Activated naive CD4-positive, alpha-beta T cell (primary cell): ENCODE data around the gene CCDC74B.
"Not testable (repeated sequence)": the region's sequence is repeated elsewhere in the genome, so short reads cannot be mapped to it uniquely, and the experiment has no call there.

Experiments
- DNase-seq, 4 experiments: peaks; one replicate each; lab custom pipeline; 2025; lab: John Stamatoyannopoulos, UW

Gene CCDC74B

DNA sequence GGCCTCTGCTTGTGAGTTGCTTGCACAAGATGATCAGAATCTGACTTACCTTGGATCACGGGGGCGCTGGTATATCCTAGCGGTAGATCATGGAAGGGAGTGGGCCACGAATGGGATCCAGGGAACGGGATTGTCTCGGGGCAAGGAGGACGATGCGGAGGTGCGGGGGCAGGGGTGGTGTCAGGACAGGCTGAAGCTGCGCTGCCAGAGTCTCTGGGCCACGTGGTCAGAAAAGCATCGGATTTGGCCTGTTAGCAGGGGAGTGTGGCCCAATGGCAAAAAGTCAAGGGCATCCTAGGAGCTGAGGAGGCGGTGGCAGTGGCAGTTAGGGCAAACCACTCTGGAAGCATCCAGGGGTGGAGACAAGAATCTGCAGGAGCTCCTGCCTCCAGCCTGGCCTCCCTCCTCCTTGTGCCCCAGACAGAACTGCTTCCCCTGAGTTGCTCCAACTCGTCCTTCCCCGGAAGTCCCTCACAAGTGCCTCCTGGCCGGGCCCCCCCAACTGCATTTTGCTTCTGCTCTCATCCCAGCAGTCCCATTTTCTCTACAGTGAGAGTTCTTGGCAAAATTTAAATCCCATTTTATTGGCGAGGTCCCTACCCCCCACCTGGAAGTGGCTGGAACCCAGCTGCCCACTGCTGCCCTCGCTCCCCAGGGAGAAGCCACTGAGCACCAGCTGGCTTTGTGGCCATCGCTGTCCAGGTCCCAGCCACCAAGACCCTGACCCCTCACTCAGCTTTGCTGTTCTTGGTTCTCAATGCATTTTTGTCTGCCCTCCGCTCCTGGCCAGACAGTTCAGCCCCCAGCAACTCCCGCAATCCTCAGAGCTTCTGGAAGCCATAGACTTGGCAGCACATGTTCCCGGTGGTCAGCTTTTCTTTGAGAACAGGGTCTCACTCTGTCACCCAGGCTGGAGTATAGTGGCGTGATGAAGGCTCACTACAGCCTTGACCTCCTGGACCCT, 5.6 kb upstream of the CCDC74B start:
- DNase-seq = no peak

DNA sequence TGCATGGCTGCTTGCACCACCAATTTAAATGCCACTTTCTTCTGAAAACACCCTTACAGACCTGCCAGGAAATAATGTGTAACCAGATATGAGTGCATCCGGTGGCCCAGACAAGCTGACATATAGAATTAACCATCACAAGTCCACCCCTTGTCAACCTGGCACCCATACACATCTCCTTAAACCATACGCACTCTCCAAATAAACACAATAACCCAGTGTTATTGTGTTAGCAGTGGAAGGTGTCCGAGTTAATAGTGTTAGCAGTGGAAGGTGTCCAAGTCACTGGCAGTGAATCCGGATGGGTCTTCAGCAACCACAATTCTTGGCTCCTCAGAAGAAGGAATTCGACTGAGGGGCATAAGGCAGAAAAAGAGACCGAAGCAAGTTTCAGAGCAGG, 3.6 kb upstream of the CCDC74B start:
- not testable (repeated sequence) for DNase-seq

DNA sequence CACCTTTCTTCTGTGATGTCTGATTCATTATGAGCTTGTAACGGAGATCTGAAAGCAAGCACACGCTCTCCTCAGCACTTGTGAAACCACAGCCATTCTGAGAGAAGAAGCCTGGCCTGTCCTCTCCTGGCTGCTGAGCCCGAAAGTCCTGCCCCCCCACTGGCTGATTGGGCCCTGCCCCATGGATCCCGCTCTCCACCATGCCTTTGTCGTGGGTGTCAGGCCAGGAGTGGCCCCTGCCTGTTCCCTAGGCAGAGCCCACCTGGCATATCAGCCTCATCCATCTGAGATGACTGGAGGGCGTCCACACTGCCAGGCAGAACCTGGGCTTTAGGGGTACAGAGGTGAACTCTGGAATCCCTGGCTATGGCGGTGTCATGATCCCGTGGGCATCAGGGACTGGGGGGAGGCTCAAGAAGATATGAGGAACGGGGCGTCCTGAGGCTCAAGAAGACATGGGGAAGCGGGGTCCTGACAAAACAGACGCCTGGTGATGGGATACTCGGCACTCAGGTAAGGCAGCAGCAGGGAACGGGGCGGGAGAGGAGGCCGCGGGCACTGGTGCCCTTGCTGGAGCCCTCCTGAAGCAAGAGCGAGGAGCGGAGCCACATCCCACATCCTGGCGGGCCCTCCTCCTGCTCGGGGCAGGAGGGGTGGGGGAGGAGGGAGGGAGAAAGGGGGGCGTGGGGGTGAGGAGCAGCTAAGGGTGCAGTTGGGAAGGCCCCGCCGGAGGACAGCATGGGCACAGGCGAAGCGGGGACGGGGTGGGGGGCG, 1.5 kb downstream of the CCDC74B start:
- DNase-seq = not testable (repeated sequence)

DNA sequence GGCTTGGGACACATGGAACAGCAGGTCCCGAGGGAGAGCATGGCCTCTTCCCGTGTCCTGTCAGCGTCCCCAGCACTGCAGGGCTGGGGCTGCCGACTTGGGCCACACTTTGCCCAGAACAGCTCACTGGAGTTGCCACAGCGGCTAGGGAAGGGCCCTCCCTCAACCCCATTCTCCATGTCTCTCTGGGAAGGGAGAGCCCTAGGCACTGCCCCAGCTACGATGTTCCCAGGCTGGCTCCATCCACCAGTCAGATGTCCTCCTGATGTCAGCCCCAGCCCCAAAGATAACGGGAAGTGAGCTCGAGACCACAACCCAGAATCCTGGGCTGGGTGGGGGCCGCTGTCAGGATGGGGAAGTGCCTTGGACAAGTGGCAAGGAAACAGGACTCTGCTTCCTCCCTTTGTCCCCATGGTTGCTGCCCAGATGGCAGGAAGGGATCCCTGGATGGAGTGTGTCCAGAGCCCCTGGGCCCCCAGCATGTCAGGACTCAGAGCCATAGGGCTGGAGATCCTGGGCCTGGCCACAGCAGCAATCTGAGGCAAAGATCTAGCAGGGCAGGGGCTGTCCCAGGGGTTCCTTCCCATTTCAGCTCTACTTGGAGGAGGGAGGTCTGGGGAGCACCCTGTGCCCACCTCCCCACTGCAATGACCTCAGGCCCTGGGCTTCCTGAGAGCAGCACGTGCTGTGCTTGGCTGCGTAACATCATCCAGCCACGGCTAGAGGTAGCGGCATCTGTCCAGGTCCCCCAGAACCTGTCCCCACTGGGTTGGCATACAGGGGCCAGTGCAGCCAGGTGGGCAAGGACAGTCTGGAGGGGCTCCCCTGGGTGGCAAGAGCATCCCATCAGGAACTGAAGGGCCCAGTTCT, 2.3 kb downstream of the CCDC74B start:
- DNase-seq = not testable (repeated sequence)

DNA sequence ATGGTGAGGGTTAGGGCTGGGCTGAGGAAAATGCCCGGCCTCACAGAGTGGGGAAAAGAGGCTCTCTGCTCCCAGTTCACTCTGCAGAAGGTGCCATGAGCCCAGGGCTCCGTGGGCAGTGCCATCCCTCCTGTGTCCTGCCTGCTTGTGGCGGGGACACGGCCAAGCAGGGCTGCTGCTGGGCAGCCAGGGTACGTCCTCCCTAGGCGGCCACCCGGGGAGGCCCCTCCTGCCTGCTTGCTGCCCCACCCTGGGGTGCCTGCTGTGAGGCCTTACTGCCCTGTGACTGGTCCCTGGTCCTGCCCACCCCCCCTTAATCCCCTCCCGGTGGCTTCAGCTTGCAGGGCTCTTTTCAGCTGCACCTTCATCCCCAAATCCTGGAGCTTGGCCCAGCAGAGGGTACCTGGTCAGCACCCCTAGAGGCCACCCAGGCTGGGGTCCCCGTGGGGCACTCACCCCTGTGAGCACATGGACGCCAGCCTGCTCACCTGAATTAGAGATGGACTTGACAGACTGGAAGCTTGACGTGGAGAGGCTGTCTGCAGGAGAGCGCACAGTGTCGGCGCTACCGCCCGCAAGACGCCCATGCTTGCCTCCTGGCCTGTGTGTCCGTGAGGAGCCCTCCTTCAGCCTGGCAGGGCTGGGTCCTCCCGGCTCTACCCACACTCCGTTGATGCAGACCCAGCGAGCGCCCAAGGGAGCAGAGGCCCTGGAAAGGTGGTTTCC, 3.1 kb downstream of the CCDC74B start:
- not testable (repeated sequence) for DNase-seq

DNA sequence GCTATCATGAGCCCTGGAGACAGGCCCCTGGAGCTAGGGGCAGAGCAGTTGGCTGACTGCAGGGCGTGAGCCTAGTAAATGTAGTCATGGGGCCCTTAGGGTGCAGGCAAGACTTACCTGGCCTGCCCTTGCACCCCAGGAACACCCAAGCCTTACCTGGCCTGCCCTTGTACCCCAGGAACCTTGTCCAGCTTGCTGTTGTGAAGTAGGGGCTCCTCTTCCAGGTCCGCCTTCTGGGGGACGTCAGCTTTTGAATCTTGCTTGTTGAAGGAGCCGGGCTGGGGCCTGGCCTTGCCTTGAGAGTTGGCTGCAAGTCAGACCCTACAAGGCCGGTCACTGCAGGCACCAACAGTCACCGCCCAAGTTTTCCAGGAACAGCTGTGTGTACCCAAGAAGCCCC, 3.9 kb downstream of the CCDC74B start:
- DNase-seq = not testable (repeated sequence)

DNA sequence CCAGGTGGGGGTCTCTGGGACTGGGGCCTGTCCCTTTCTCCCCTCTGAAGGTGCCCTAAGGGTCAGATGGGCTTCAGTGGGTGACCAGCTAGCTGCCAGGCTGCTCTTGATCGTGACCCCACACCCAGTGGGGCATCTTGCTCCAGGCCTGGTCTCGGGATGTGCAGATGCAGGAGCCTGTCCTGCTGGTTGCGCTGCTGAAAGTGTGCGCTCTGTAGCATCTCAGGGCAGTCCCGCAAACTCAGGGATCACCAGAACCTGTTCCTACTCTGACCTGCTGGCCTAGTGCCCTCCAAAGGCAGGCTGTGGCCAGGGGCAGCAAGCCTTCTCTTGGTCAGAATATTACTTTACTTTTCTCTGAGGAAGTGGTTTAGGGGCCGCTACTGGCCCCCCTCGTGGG, 4.4 kb downstream of the CCDC74B start:
- not testable (repeated sequence) for DNase-seq

DNA sequence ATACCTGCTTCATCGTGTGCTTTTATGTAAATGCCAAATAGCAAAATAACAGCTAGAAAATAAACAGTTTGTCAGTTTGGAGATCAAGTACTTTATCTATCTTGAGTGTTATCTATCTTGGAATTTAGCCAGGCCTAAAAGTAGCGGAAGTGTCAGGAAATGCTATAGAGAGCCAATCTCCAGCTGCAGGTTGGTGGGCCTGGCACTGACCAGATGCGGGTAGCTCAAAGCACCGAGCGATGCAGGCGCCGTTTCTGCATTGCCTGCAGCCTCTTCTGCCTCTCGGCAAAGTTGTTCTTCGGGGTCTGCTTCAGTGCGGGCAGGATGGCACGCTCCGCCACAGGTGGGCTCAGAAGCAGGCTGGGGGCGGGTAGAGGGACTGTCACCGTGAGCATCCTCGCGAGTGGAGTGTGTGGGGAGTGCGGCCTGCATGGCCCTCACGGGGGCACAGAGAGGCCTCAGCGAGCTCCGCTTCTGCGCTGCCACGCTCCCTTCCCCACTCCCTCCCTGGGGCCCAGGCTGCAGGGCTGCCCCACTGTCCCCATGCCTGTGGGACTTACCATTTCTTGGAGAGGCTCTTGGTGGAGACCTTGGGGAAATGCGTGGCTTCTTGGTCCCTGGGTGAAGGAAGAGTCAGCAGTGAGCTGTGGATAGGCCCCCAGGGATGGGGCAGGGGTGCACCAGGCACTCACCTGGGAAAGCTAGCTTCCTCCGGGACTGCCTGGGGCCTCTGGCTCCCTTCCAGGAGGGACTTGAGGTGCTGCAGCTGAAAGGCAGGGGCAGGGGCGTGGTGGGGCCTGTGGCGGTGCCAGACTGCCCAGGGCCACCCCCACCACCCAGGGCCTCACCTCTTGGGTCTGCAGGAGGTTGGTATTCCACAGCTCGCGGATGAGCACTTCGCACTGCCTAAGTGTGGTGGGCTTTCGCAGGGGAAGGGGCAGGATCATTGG, 5.3 kb downstream of the CCDC74B start:
- not testable (repeated sequence) for DNase-seq

DNA sequence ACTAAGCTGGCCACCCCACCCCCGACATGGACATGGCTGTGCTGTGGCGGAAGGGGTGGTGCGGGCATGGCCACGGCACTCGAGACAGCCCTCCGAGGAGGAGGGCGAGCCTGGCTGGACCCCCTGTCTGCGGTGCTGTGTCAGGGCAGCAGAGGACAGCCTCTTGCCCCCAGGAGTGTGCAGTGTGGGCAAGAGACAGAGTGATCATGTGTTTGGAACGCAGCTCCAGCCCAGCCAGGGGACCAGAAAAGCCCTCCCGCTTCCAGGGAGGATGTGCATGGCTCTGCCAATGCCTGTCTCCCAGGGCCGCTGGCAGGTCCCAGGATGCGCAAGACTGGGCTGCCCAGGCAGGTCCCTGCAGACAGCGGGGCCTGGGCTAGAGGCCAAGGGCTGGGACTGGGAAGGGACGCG, 6.1 kb downstream of the CCDC74B start:
- not testable (repeated sequence) for DNase-seq

DNA sequence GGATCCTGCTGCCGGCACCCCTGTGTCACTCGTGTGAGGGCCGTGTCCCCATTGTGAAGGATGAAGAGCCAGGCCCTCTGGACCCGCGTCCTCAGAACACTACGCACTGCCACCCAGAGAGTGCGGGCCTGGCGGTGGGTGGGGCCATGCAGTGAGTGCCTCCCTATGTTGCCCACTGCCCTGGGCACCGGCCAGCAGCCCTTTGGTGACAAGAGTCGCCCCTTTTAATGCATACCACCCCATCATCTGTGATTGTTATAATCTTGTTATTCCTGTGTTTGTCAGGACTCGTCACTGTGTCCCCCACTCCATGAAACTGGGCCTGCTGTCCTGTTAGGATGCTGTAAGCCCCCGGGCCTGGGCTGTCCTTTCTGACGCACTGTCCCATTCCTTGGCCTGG, 6.6 kb downstream of the CCDC74B start:
- not testable (repeated sequence) for DNase-seq

DNA sequence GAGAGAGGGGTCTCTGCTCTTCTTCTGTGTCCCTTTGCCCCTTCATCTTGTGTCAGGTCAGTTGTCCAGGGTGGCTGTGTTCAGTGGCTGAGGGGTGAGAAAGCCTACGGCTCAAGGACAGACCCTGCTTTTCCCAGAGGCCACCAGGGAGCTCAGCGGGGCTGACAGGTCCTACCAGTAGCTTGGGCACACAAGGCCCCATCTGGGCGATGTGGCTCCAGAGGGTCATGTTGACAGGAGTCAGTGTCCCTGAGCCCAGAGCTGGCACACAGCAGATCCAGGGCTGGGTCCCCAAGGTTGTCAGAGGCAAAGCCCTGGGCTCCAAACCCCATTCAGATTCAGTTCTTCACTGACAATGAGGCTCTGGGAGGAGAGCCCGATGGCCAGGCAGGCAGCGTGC, 7.8 kb downstream of the CCDC74B start:
- DNase-seq = not testable (repeated sequence)

DNA sequence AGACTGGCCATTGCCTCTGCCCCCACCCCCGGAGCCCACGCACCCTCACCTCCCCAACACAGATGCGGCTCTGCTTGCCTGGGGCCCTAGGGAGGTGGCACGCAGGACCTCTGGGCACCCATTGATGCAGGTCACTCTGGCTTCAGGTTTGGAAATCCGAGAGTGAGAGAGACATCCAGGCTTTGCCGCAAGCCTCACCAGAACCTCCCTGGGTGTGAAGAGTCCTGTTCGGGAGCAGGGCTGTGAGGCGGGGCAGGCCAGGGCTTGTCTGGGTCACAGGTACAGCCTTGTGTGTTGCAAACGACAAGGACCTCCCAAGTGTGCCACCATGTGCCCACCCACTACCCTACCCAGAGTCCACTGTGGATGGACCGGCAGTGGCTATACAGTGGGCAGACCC, 8.4 kb downstream of the CCDC74B start:
- not testable (repeated sequence) for DNase-seq

DNA sequence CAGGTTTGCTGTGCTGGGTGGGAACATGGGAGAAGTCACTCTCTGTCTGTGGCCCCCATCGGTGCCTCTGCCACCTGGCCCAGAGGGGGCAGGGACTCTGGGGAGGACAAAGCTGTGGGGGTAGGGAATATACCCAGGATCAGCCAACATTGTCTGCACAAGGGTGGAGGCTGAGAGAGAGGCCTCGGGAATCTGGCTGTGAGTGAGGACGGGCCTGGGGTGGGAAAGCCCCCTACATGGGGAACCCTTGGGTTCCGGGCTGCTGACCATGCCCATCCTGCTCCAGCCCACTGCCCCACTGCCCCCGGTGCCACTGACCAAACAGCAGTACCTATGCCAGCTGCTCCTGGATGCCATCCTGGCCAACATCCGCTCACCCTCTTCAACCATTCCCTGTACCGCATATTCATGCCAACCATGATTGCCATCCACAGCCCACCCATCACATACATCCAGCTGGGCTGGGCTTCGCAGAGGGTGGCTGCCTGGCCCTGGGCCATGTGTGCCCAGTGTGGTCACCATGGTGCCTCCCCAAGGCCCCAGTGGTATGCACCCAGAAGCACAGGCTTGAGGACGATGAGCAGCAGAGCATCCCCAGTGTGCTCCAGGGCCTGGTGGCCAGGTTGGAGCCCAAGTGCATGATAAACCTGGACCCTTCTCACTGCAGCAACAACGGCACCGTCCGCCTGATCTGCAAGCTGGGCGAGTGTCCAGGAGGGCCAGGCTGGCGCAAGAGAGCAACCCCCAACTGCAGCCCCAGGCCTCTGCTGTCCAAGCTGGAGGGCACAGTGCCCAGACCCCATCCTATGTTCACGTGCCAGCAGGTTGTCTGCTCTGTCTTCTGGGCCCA, 9.0 kb downstream of the CCDC74B start:
- DNase-seq = no peak

DNA sequence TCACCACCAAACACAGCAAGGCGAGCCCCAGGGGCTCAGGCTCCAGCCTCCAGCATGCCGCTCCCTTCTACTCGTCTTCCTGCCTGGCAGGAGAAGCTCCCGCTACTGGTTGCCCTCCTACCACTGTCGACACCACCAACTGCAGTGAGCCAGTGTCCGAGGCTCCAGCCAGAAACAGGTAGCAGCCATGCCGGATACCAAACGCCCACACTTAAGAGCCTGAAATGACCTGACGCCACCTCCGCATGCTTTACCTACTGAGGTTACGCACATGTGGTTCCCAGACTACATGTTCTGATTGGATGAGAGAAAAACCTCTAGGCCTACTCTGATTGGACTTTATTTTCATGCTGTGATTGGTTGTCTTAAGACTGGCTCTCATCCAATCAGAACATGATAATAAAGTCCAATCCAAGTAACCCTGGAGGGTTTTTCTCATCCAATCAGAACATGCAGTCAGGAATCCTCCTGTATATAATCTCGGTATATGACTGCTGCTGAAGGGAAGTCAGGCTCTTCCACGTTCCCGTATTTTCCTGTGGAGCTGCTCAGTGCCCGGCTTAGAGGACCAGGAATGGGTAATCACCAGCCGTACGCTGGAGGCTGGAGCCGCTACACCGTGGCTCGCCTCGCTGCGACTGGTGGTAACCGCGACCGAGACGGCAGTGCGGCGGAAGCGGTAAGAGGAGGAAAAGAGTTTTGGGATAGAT, 15.6 kb downstream of the CCDC74B start, which contains the start of gene POTEF:
Gene POTEF, minus strand, starts transcription at position 103 of the 710 bp plus-strand sequence. CDS start 8,707 bp downstream, outside the sequence.
- not testable (repeated sequence) for DNase-seq

DNA sequence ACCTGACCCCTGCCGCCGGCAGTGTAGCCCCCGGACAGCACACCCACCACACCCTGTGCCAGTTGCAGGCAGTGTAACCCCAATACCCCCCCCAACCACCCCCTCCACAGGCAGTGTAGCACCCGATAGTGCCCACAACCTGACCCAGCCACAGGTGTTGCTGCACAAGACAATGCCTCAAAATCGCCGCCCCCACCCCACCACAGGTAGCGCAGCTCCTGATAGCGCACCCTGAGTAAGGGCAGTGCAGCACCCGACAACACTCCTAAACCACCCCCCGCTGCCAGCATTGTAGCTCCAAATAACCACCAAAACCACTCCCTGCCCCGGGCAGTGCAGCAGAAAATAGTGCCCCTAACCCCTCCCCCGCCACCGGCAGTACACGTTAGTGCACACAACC, 16.4 kb downstream of the CCDC74B start:
- not testable (repeated sequence) for DNase-seq

DNA sequence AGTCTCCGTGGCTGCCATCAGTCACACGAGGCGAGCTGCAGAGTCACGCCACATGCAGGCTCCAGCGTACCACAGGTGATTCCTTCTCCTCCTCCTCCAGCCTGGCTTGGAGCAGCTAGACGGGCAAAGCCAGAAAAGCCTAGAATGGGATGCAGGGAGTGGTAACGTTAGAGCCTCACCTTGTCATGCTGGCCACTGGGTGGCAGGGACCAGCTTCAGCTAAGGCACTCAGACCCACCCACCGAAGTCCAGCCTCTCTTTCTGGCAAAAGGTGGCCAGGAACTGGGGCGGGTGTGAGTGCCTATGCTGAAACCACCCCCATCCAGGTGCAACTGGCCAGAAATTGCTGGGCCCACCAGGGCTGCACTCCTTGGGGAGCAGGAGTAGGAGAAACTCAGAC, 17.2 kb downstream of the CCDC74B start:
- not testable (repeated sequence) for DNase-seq

DNA sequence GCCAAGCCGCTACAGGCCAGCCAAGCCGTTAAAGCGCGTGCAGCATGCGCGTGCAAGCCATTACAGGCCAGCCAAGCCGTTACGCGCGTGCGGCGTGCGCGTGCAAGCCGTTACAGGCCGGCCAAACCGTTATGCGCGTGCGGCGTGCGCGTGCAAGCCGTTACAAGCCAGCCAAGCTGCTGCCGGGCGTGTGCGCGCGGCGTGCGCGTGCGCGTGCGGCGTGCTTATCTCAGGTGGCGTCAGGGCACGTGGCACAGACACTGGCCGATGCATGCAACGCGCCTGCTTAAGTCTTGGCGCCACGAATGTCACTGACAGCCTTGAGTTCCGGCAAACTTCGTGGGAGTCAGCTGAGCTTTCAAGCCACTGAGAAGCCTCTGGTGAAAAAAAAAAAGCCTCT, 24.0 kb downstream of the CCDC74B start:
- not testable (repeated sequence) for DNase-seq
